Endodermal cell (in vitro differentiated cells): ENCODE data around the gene SCGB1A1. TPM values are rescaled to one million over a fixed set of nuclear protein-coding genes. Genes with fewer than 3 reads are reported as not detected.

Experiments used
- DNase-seq: peaks from one replicate; pipeline ENCODE4 v3.0.0-alpha.2; 2017
- H3K27ac ChIP-seq: 2 replicates; pipeline ENCODE4 v1.5.1; 2013; ENCODE audit warnings: mild to moderate bottlenecking, low read depth, low read length, moderate library complexity
- H3K27me3 ChIP-seq: 2 replicates; pipeline ENCODE4 v1.6.1; 2013; ENCODE audit warnings: mild to moderate bottlenecking, low read length, moderate library complexity; ENCODE audit not compliant: insufficient read depth, control insufficient read depth, poor library complexity, severe bottlenecking
- H3K36me3 ChIP-seq: 2 replicates; pipeline ENCODE4 v1.7.0; 2013; ENCODE audit warnings: mild to moderate bottlenecking, low read length, moderate library complexity; ENCODE audit not compliant: control insufficient read depth, insufficient read depth
- H3K4me1 ChIP-seq: one replicate; pipeline ENCODE4 v1.7.0; 2013; ENCODE audit warnings: low read length; ENCODE audit not compliant: control insufficient read depth, insufficient read depth
- H3K4me3 ChIP-seq: 2 replicates; pipeline ENCODE4 v1.5.1; 2013; ENCODE audit warnings: mild to moderate bottlenecking, low read length, moderate library complexity
- H3K9ac ChIP-seq: 2 replicates; pipeline ENCODE4 v1.6.1; 2013; ENCODE audit warnings: mild to moderate bottlenecking, low read length, moderate library complexity; ENCODE audit not compliant: poor library complexity, severe bottlenecking; ENCODE audit errors: extremely low read depth
- H3K9me3 ChIP-seq: 2 replicates; pipeline ENCODE4 v1.6.1; 2013; ENCODE audit warnings: mild to moderate bottlenecking, low read length, moderate library complexity; ENCODE audit not compliant: control insufficient read depth
- H3K27ac Mint-ChIP-seq: 2 replicates; pipeline ENCODE4 v1.8.0; 2020; ENCODE audit warnings: mixed read lengths
- H3K27me3 Mint-ChIP-seq: 2 replicates; pipeline ENCODE4 v1.8.0; 2021; ENCODE audit warnings: mild to moderate bottlenecking, mixed read lengths; ENCODE audit not compliant: insufficient read depth
- H3K36me3 Mint-ChIP-seq: 2 replicates; pipeline ENCODE4 v1.8.0; 2020; ENCODE audit warnings: low read depth, mixed read lengths
- H3K4me1 Mint-ChIP-seq: 2 replicates; pipeline ENCODE4 v1.8.0; 2020; ENCODE audit warnings: mixed read lengths
- H3K4me3 Mint-ChIP-seq: 2 replicates; pipeline ENCODE4 v1.8.0; 2020; ENCODE audit warnings: mild to moderate bottlenecking, moderate library complexity, mixed read lengths
- H3K9me3 Mint-ChIP-seq: 2 replicates; pipeline ENCODE4 v1.8.0; 2020; ENCODE audit warnings: mild to moderate bottlenecking, mixed read lengths
- CTCF ChIP-seq: fragments of 200-600 bp; sonication (generic); conservative IDR thresholded peaks from 2 replicates; pipeline ENCODE4 v1.5.0; 2021; ENCODE audit warnings: antibody characterized with exemption, mild to moderate bottlenecking
- WGBS, 2 experiments: methylation state at CpG; one replicate each; pipeline versions ENCODE4 v1.1.5 to v1.1.7; 2013; ENCODE audit warnings: missing lambda C conversion rate in 2 of 2, mixed read lengths in 1 of 2; ENCODE audit not compliant: insufficient coverage in 1 of 2, insufficient read length in 1 of 2; 5-methylcytosine and 5-hydroxymethylcytosine counted together
- total RNA-seq, 2 donors: library from RNA; stranded (reverse); fragmentation: NEBNext Ultra II Directional in 1 of 2; extraction: Animal tissue kit (Norgen Biotek cat#: 25700) in 1 of 2; gene quantifications; 2 replicates in 1 of 2; 3 replicates in 1 of 2; pipeline ENCODE4 v1.2.1, GENCODE V29; 2021

SCGB1A1 gene
- total RNA-seq, 2 donors from 2014 or later = not detected

- peaks cover 3% of the 10 kb centered on the region for H3K4me1 ChIP-seq
- no peak overlapping the region for H3K4me3 Mint-ChIP-seq
- H3K36me3 ChIP-seq = no peaks in the 10 kb centered on the region
- H3K4me3 ChIP-seq = no peak overlapping the region
- TF ChIP-seq CTCF = no peak
- H3K36me3 Mint-ChIP-seq = no peaks in the 10 kb centered on the region
- H3K27me3 ChIP-seq = no peaks in the 10 kb centered on the region
- H3K4me1 Mint-ChIP-seq = peaks cover 37% of the 10 kb centered on the region
- 71 to 80% methylated on average over 4 of the region's 4 CpGs for WGBS, 2 experiments
- H3K27ac ChIP-seq = no peak overlapping the region
- H3K27me3 Mint-ChIP-seq = no peaks in the 10 kb centered on the region
- H3K9me3 ChIP-seq = peaks cover 12% of the 10 kb centered on the region
- H3K9ac ChIP-seq = no peak overlapping the region
- peaks cover 15% of the 10 kb centered on the region for H3K9me3 Mint-ChIP-seq
- H3K27ac Mint-ChIP-seq = peak overlapping the region; percentile 70
- DNase-seq = no peak
These were observed 39.6 kb downstream of the SCGB1A1 start for GRCh38 chr11:62458212-62459002.

- no peak for DNase-seq
- H3K9ac ChIP-seq = no peak overlapping the region
- no peak overlapping the region for H3K4me3 ChIP-seq
- no peak overlapping the region for H3K4me3 Mint-ChIP-seq
- peaks cover 15% of the 10 kb centered on the region for H3K9me3 Mint-ChIP-seq
- no peak for TF ChIP-seq CTCF
- H3K27me3 Mint-ChIP-seq = no peaks in the 10 kb centered on the region
- H3K4me1 ChIP-seq = peaks cover 3% of the 10 kb centered on the region
- no peaks in the 10 kb centered on the region for H3K27me3 ChIP-seq
- H3K9me3 ChIP-seq = peaks cover 12% of the 10 kb centered on the region
- no peaks in the 10 kb centered on the region for H3K36me3 ChIP-seq
- WGBS, 2 experiments = 86 to 100% methylated on average over 1 of the region's 1 CpG
- H3K27ac Mint-ChIP-seq = no peak overlapping the region
- H3K27ac ChIP-seq = no peak overlapping the region
- no peaks in the 10 kb centered on the region for H3K36me3 Mint-ChIP-seq
- peaks cover 39% of the 10 kb centered on the region for H3K4me1 Mint-ChIP-seq
These were observed 40.2 kb downstream of the SCGB1A1 start for GRCh38 chr11:62459080-62459479.

DNA sequence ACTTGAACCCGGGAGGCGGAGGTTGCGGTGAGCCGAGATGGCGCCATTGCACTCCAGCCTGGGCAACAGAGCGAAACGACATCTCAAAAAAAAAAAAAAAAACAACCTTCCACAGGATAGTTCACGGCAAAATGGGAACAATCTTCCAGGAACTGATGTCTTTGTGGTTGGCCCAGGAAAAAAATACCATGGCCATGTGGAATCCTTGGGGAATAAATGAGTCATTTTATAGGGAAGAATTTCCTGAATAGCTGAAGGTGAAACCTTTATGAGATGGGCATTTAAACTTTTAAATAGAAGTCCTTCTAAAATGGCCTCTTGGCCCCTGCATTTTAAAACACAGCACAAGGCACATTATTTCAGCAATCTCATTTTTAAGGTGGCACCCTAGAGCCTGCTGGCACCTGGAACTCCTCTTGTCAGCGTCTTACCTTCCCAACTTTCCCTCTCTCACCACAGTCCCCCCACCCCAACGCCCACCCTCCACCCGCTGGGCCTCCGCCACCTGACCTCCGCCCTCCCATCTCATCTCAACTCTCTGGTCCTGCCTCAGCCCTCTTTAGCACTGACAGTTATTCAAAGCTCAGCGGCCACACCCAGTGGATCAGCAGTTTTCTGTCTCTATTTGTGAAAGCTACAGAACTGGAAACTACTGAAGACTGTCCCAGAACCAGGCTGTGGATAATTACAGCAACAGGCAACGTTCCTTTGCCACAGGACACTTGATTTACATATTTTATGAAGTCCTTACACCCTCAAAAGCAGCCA is 43.1 kb downstream of the SCGB1A1 start:
- no peak overlapping the region for H3K27ac Mint-ChIP-seq

More for the DNA sequence above, 43.1 kb downstream of the SCGB1A1 start:
- no peaks in the 10 kb centered on the region for H3K9me3 Mint-ChIP-seq
- no peak overlapping the region for H3K4me3 ChIP-seq
- peaks cover 3% of the 10 kb centered on the region for H3K4me1 ChIP-seq
- peaks cover 39% of the 10 kb centered on the region for H3K4me1 Mint-ChIP-seq
- no peak overlapping the region for H3K27ac ChIP-seq
- no peaks in the 10 kb centered on the region for H3K27me3 ChIP-seq
- H3K36me3 Mint-ChIP-seq = no peaks in the 10 kb centered on the region
- no peaks in the 10 kb centered on the region for H3K9me3 ChIP-seq
- TF ChIP-seq CTCF = no peak
- WGBS, 2 experiments = 65 to 70% methylated on average over 8 to 15 of the region's 15 CpGs
- H3K9ac ChIP-seq = no peak overlapping the region
- no peak for DNase-seq
- no peak overlapping the region for H3K4me3 Mint-ChIP-seq
- H3K27me3 Mint-ChIP-seq = no peaks in the 10 kb centered on the region
- no peaks in the 10 kb centered on the region for H3K36me3 ChIP-seq
